GM21723 (cell line): ENCODE measurements around the gene PAK4.
"Not testable (repeated sequence)": the region's sequence is repeated elsewhere in the genome, so short reads cannot be mapped to it uniquely, and the experiment has no call there.

Experiments
- ATAC-seq: cut with Tn5 transposase; IDR thresholded peaks from one replicate; pipeline ENCODE4 v1.9.1; 2021; ENCODE audit warnings: mild to moderate bottlenecking, moderate library complexity; ENCODE audit not compliant: unreplicated experiment

PAK4 gene

DNA sequence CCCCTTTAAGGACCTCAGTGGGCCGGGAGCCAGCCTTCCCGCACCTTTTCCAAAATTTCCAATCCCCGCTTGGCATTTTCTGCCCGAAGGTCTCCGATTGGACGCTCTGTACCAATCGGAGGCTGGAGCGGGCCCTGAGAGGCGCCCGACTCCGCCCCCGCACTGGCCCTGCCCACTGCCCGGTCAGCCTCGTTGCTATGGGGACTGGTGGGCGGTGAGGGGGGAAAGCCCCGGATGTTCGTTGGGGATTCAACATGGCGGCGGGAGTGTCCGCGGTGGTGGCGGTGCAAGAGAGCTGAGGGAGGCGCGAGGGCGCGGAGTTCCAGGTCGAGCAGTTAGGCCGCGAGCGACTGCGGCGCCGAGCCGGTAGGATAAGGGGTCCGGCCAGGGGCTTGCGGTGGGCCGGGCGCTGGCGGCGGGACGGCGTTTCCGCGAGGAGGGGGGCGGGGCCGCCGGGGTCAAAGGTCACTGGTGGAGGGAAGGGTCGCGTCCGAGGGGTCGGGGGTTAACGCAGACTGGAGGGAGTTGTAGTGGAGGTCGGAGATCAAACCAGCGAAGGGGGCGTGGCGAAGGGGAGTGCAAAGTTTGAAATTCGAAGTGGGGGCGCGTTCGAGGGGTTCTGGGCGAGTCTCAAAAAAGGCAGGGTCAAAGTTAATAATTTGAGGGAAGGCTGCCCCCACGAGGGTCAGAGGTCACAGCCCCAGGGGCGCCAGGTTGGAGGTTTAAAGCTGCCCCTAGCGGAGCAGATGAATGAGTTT, at the start of gene PAK4:
PAK4 (plus strand) TSS at position 233 of the 758 bp plus-strand sequence. CDS start 43,768 bp downstream, outside the sequence.
- ATAC-seq: peak; percentile 86

DNA sequence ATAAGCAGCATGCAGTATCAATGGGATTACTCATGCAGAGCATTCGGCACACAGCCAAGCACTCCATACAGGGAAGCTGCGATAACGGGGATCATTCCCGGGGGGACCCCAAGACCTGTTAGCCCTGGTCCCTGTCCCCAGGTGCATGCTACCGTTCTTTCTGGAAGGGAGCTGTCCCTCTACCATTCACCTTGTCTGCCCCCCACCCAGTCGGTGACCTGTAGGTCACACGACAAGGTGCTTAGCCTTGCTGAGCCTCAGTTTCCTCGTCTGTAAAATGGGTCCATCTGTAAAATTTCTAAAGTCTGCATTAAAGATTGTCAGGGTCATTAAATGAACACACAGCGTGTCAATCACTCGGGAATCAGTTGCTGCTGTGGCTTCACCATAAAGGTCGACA, 48.3 kb upstream of the PAK4 start:
- ATAC-seq: no peak

DNA sequence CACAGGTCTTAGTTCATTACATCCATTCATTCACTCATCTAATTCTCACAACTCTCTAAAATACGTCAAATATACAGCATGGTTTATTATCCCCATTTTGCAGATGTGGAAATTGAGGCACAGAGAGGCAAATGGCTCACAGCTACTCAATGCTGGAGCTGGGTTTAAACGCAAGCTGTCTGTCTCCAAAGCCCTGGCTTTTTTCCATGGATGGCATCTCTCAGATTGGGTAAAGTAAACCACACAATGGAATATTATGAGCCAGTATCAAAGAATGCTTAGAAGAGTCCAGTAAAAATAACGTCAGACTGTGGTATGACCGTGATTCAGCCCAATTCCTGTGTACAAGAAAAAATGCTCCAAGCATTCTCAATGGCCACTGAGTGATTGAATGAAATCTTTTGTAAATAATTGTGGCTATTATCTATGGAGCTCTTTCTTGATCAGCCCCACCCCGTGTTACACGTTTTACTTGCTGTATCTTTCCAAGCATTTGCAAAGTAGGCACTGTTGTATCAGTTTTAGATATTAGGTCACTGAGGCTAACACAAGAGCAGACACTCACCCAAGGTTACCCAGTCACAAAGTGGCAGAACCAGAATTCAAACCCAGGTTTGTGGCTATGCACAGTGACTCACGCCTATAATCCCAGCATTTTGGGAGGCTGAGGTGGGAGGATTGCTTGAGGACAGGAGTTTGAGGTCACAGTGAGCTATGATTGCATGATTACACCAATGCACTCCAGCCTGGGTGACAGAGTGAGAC, 47.0 kb upstream of the PAK4 start:
- no peak for ATAC-seq

DNA sequence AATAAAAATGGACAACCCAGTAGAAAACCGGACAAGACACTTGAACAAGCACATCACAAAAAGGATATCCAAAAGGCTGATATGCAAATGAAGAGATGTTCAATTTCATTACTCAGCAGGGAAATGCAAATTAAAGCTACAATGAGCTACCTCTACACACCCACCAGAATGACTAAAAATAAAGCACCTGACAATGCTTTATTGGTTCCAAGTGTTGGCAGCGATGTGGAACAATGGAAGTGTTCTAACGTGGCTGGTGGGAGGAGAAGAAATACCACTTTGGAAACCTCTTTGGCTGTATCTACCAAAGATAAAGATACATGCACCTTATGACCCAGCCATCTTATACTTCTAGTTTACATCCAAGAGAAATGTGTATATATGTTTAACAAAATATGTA, 45.2 kb upstream of the PAK4 start:
- no peak for ATAC-seq

DNA sequence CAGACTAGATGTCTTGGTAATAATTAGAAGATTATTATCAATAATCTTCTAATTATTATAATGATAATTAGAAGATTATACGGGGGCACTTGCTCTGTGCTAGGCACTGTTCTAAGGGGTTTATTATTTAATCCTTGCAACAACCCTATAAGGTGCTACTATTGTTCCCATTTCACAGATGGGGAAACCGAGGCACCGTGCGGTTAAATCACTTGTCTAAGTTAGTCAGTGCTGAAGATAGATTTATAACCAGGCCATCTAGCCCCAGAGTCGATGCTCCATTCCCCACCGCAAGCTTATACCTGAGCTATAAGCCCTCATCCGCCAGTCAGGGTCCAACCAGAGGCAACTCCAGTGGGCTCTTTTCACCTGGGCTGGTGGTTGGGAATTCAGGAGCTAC, 43.4 kb upstream of the PAK4 start:
- no peak for ATAC-seq

DNA sequence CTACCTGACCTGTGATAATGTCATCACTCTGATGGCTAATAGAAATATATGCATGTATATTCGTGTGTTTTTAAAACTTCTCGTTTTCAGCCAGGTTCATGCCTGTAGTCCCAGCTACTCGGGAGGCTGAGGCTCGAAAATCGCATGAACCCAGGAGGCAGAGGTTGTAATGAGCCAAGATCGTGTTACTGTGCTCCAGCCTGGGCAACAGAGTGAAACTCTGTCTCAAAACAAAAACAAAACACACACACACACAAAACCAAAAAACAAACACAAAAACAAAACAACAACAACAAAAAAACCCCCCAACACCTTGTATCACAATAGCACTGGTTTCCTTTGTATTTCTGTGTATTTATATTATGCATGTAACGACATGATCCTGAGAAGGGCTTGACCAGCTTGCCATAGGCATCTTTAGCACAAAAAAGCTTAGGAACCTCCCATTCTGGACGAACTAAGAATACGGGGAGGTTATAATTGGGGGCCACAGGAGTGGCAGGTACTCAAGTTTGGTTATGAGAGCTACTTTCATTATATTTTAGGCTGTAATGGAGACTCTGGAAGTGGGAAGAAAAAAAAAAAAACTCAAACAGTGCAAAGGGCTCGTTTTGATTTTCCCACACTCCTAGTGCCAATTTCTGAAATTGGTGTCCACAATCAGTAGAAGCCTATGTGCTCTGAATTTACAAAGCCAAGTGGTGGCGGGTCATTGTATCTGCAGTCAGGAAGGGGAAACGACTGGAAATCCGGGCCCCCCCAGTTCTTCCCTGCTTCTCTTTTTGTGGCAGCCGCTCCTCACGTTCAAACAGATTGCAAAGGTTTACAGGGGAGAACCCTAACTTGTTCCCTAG, 42.6 kb upstream of the PAK4 start:
- no peak for ATAC-seq

DNA sequence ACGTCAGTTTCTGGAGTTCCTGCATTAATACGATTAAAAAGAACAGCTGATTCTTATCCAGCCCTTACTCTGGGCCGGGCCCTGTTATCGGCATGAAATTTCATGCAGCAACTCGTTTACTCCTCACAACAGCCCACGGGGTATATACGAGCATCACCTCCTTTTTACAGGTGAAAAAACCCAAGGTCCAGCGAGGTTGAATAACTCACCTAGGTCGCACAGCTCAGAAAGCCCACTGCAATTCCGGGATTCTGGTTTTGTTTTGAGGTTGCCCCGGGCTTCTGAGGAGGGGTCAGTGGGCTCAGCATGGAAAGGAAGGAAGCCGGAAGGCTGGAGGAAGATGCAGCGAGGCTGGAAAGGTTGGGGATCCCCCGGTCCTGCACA, 42.0 kb upstream of the PAK4 start:
- ATAC-seq: no peak

DNA sequence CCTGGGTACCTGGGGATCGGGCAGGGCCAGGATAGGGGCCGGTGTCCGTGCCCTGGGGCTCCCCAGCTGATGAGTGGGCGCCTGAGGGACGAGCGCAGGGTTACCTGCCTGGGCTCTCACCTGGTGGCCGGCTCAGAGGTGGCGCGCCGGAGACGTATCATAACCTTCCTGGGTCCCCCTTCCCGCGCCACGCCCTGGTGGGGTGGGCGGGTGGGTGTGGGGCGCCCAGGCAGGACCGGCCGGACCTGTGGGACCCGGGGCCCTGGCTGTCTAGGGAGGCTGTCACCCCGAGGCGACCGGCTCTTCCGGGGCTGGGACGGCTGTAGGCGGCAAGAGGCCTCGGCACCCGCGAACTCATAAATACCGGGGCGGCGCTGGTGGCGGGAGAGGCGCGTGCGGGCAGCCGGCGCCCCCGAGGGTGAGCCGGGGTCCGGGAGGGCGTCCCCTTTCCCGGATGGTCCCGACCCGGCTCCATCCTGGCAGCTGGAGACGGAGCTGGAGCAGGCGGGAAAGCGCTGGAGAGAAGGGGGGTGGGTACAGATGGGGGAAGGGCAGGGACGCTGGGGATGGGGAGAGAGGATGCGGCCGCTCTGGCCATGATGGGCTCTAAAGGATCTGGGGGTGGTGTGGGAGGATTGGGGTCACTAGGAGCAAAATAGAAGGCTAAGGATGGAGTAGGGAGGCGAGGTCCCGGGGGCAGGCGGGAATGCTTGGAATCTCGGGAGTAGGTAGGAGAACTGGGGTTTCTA, 41.4 kb upstream of the PAK4 start, which contains the start of gene ACP7:
ACP7 (plus strand) TSS at position 386 of the 749 bp plus-strand sequence. CDS start 902 bp downstream, outside the sequence.
- no peak for ATAC-seq

DNA sequence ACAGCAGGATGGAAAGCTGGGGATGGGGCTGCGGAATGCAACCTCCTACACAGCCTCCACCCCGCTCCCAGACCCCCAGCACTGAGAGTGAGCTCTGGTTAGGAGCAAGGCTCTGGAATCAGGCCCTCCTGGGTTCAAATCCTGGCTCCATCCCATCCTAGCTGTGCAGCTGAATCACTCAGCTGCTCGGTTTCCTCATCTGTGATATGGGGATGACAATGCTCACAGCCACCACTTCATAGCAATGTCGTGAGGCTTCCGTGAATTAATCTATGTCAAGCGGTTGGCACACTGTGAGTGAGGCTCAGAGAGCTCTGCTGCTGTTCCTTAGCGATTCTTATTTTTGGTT, 40.9 kb upstream of the PAK4 start:
- ATAC-seq: no peak

DNA sequence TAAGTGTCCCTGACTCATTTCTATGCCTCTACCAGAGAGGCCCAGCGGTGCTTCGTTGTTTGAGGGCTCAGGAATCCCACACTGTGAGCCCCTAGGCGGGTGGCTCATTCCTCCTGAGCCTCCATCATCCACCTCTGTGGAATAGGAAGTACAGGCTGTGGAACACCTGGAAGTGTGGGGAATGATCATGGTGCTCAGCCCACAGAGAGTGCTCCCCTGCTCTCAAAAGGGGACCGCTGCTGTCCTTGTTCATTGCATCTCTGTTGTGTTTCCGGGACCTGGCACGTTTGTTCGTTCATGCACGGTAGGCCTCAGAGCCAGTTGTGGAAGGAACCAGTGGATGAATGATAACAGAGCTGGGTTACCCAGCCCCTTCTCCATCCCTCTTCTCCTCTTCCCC, 40.2 kb upstream of the PAK4 start:
- ATAC-seq: no peak

DNA sequence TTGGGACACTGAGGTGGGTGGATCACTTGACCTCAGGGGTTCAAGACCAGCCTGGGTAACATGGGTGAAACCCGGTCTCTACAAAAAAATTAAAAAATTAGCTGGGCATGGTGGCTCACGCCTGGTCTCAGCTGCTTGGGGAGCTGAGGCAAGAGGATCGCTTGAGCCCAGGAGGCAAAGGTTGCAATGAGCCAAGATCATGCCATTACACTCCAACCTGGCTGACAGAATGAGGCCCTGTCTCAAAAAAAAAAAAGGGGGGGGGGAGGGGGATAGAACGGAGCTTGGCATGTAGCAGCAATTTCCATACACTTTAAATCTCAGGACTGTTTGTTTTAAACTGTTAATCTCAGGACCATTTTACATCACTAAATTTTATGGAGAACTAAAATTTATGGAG, 39.2 kb upstream of the PAK4 start:
- no peak for ATAC-seq

DNA sequence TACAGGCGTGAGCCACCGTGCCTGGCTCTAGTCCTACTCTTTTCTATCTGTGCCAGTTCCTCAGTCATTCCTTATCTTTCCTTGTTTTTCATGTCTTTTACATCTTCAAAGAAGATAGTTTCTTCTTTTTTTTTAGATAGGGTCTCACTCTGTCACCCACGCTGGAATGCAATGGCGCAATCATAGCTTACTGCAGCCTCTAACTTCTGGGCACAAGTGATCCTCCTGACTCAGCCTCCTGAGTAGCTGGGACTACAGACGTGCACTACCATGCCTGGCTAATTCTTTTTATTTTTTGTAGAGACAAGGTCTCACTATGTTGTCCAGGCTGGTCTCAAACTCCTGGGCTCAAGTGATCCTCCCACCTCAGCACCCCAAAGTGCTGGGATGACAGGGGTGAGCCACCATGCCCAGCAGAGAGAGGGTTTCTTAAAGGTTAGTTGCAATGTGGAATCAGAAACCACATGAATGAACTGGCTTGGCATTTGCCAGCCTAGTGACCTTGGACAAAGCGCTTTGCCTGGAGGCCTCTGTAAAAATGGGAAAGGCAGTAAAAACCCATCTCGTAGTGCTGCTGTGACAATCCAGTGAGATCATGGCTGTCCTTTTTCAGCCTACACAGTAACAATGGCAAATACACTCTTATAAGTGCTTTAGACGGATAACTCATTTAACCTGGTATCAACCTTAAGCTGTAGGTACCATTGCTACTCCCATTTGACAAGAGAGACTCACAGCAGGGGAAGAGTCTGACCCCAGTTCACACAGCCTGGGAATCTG, 37.5 kb upstream of the PAK4 start:
- ATAC-seq: no peak

DNA sequence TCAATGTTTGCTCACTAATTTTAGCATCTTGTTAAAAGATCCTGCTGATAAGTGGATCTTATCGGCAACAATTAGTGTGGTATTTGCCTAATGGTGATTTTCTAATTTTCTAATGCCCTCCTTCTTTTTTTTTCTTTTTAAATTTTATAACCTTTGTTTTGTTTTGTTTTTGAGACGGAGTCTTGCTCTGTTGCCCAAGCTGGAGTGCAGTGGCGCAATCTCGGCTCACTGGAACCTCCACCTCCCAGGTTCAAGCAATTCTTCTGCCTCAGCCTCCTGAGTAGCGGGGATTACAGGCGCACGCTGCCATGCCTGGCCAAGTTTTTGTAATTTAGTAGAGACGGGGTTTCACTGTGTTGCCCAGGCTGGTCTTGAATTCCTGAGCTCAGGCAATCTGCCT, 35.6 kb upstream of the PAK4 start:
- not testable (repeated sequence) for ATAC-seq

DNA sequence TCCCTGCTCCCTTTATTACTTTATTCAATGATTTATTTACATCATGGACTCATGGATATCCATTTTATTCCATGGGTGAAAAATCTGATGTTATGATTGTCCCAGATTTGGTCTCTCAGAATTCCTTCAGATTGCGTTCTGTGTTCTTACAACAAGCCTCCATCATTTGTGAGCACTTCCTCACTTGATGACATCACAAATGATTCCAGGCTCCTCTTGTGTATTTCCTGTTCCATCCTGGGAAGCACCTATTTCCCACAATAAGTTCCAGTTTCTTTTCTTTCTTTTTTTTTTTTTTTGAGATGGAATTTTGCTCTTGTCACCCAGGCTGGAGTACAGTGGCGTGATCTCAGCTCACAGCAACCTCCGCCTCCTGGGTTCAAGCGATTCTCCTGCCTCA, 34.7 kb upstream of the PAK4 start:
- no peak for ATAC-seq

DNA sequence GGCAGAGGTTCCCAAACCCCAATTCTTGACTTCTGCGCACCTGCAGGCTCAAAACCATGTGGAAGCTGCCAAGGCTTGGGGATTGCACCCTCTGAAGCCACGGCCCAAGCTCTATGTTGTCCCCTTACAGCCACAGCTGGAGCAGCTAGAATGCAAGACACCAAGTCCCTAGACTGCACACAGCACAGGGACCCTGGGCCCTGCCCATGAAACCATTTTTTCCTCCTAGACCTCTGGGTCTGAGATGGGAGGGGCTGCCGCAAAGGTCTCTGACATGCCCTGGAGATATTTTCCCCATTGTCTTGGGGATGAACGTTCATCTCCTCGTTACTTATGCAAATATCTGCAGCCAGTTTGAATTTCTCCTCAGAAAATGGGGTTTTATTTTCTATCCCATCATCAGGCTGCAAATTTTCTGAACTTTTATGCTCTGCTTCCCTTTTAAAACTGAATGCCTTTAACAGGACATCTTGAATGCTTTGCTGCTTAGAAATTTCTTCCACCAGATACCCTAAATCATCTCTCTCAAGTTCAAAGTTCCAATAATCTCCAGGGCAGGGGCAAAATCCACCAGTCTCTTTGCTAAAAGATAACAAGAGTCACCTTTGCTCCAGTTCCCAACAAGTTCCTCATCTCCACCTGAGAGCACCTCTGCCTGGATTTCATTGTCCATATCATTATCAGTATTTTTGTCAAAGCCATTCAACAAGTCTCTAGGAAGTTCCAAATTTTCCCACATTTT, 29.6 kb upstream of the PAK4 start:
- ATAC-seq: not testable (repeated sequence)

DNA sequence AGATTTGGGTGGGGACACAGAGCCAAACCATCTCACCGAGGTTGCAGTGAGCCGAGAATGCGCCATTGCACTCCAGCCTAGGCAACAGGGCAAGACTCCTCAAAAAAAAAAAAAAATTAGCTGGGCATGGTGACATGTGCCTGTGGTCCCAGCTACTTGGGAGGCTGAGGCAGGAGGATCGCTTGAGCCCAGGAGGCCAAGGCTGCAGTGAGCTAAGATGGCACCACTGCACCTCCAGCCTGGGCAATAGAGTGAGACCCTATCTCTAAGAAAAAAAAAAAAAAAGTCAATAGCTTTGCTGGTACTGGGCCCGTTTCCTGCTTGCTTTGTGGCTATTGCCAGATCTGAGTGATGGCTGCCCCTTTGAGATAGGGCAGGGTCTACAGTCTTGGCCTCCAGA, 28.3 kb upstream of the PAK4 start:
- ATAC-seq: no peak

DNA sequence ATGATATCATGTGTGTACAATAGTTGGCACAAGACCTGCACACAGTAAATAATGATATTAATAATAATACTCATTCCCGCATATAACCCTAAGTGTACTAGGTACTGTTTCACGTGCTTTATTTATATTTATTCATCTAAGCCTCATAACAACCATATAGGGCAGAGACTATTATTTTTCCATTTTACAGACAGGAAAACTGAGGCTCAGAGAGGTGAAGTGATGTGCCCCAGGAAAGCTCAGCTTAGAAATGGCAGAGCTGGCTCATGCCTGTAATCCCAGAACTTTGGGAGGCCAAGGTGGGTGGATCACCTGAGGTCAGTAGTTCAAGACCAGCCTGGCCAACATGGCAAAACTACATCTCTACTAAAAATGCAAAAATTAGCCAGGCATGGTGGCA, 27.9 kb upstream of the PAK4 start:
- ATAC-seq: no peak

DNA sequence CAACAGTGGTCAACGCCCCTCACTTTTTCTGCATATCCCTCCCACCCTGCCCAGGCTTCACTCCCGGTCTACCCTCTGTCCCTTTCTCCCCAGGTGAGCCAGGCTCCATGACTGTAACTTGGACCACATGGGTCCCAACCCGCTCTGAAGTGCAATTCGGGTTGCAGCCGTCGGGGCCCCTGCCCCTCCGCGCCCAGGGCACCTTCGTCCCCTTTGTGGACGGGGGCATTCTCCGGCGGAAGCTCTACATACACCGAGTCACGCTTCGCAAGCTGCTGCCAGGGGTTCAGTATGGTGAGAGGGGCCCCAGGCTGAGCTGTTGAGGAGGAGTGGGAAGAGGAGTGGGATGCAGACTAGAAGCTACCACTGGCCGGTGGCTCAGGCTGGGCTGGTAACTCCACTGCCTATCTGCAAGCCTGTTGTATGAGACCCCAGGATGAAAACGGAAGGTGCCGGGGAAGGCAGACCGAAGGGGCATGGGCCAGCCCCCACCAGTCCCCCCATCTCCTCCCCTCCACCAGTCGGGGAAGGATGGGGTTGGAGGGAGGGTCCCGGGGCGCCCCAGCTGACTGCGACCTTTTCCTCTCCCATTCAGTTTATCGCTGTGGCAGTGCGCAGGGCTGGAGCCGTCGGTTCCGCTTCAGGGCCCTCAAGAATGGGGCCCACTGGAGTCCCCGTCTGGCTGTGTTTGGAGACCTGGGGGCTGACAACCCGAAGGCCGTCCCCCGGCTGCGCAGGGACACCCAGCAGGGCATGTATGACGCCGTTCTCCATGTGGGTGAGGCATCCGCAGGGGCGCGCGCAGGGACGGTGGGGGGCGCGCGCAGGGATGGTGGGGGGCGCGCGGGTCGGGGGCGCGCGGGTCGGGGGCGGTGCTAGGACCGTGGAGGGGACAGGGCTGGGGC, 27.0 kb upstream of the PAK4 start:
- ATAC-seq: no peak
